ENCODE results near the gene AKR1E2.

DNA sequence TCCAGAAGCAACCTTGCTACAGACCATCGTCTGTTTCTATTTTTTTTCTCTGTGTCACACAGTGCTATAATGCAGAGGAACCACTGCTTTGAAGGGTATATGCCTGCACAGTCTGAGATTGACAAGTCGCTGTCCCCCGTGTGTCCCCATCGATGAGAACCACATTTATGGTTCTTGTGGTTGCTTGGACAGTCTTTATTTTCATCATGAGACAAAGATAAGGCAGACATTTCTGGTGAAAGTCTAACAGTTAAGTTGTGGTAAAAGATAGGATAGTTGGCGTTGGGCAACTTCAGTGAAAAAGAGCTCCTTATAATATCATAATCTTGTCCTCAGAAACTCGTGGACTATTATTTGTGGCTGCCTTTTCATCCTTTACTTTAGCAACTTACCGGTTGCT, 6.3 kb upstream of the AKR1E2 start:
- TF ChIP-seq, protein P1, sequence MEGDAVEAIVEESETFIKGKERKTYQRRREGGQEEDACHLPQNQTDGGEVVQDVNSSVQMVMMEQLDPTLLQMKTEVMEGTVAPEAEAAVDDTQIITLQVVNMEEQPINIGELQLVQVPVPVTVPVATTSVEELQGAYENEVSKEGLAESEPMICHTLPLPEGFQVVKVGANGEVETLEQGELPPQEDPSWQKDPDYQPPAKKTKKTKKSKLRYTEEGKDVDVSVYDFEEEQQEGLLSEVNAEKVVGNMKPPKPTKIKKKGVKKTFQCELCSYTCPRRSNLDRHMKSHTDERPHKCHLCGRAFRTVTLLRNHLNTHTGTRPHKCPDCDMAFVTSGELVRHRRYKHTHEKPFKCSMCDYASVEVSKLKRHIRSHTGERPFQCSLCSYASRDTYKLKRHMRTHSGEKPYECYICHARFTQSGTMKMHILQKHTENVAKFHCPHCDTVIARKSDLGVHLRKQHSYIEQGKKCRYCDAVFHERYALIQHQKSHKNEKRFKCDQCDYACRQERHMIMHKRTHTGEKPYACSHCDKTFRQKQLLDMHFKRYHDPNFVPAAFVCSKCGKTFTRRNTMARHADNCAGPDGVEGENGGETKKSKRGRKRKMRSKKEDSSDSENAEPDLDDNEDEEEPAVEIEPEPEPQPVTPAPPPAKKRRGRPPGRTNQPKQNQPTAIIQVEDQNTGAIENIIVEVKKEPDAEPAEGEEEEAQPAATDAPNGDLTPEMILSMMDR (IDR thresholded peaks at IDR 0.05): no peak
- no peak for TF ChIP-seq POLR2A (IDR thresholded peaks at IDR 0.05)
- no peak for TF ChIP-seq EP300 (IDR thresholded peaks at IDR 0.05)
- TF ChIP-seq POLR2AphosphoS5 (IDR thresholded peaks at IDR 0.05): no peak

All from upper lobe of left lung (tissue), 4 donors.